Measurements from ENCODE around the gene DPEP1.
"Not testable (repeated sequence)": the region's sequence is repeated elsewhere in the genome, so short reads cannot be mapped to it uniquely, and the experiment has no call there.

Gene DPEP1
- 0 to 0.04 reads per million in 2 donors for total RNA-seq

GRCh38 chr16:89613231-89613953, at the start of gene DPEP1:
Gene DPEP1 (plus strand): TSS chr16:89613642. CDS start chr16:89630411, 16,769 bp downstream.
- DNase-seq, result no peak

GRCh38 chr16:89564476-89565255, 48.8 kb upstream of the DPEP1 start:
- DNase-seq, result no peak

GRCh38 chr16:89565256-89565505, 48.3 kb upstream of the DPEP1 start:
- DNase-seq, result no peak

- no peak for DNase-seq
These were observed 47.7 kb upstream of the DPEP1 start for GRCh38 chr16:89565506-89566372.

- no peak for DNase-seq
These were observed 45.5 kb upstream of the DPEP1 start for GRCh38 chr16:89567656-89568594.

GRCh38 chr16:89569506-89570341, 43.7 kb upstream of the DPEP1 start:
- DNase-seq, result no peak

GRCh38 chr16:89570342-89570923, 43.0 kb upstream of the DPEP1 start:
- no peak for DNase-seq

GRCh38 chr16:89570983-89571598, 42.4 kb upstream of the DPEP1 start:
- DNase-seq, result not testable (repeated sequence)

- no peak for DNase-seq
These were observed 41.8 kb upstream of the DPEP1 start for GRCh38 chr16:89571636-89572035.

GRCh38 chr16:89572073-89572484, 41.4 kb upstream of the DPEP1 start:
- DNase-seq, result no peak

GRCh38 chr16:89572485-89573205, 40.8 kb upstream of the DPEP1 start:
- DNase-seq, result no peak

- DNase-seq, result no peak
These were observed 39.4 kb upstream of the DPEP1 start for GRCh38 chr16:89573826-89574680.

GRCh38 chr16:89574681-89575246, 38.7 kb upstream of the DPEP1 start:
- no peak for DNase-seq

GRCh38 chr16:89575247-89576152, 37.9 kb upstream of the DPEP1 start, which contains the start of gene CPNE7:
Gene CPNE7 (plus strand): TSS chr16:89575758. CDS start chr16:89575898, 140 bp downstream.
- no peak for DNase-seq

GRCh38 chr16:89576153-89577054, 37.0 kb upstream of the DPEP1 start:
- DNase-seq, result no peak

Measured in activated gamma-delta T cell (primary cell).